Adrenal gland (tissue), 12 donors: ENCODE results near the gene CDH2. TPM values are rescaled to one million over a fixed set of nuclear protein-coding genes. Genes with fewer than 3 reads are reported as not detected.

Source experiments
- DNase-seq, 7 donors: peaks; one replicate each; pipeline ENCODE4 v3.0.0-alpha.2; 2019 to 2020
- H3K27ac ChIP-seq, 5 donors: fragments of 200-600 bp; sonication (generic) in 4 of 5; 1 replicate in 3 of 5; 2 replicates in 2 of 5; pipeline versions ENCODE4 v1.5.1 to v1.8.0; 2016 to 2020; ENCODE audit warnings: mild to moderate bottlenecking in 1 of 5
- H3K27me3 ChIP-seq: fragments of 200-600 bp; 2 replicates; pipeline ENCODE4 v1.8.0; 2021
- H3K36me3 ChIP-seq, 2 donors: fragments of 200-600 bp; replicated peaks in 1 of 2; 1 replicate in 1 of 2; 2 replicates in 1 of 2; pipeline versions ENCODE4 v1.5.1 to v1.8.0; 2018 to 2022
- H3K4me1 ChIP-seq, 2 donors: fragments of 200-600 bp; replicated peaks in 1 of 2; 1 replicate in 1 of 2; 2 replicates in 1 of 2; pipeline versions ENCODE4 v1.5.1 to v1.8.0; 2018 to 2021
- H3K4me3 ChIP-seq, 4 donors: fragments of 200-600 bp; sonication (generic) in 3 of 4; one replicate each; pipeline ENCODE4 v1.5.1; 2016 to 2018
- H3K9me3 ChIP-seq, 3 donors: fragments of 200-600 bp; sonication (generic) in 1 of 3; replicated peaks in 1 of 3; 1 replicate in 2 of 3; 2 replicates in 1 of 3; pipeline versions ENCODE4 v1.5.1 to v1.8.0; 2016 to 2021
- POLR2A ChIP-seq, 2 donors: fragments of 450-650 bp; IDR thresholded peaks; one replicate each; pipeline ENCODE4 v1.6.1; 2017; ENCODE audit warnings: antibody characterized with exemption in 2 of 2, mild to moderate bottlenecking in 2 of 2, moderate library complexity in 1 of 2
- WGBS, 4 donors: extraction: QIAGEN DNeasy Blood & Tissue Kit in 2 of 4; methylation state at CpG; one replicate each; pipeline versions ENCODE4 v1.1.5 to v1.1.7; 2013 to 2017; 5-methylcytosine and 5-hydroxymethylcytosine counted together
- intact Hi-C, 2 donors: fragments of 100-400 bp; cut with DNase I; formaldehyde crosslinking; loops; one replicate each; pipeline versions ENCODE4 v1.14.1 to v1.15.0; 2022 to 2023
- polyA plus RNA-seq, 3 donors: library from polyadenylated mRNA; stranded (reverse); fragments of 200-250 nt in 2 of 3; fragments of 350-450 nt in 1 of 3; fragmentation: Illumina TruSeq in 1 of 3; extraction: RNeasy Lipid Tissue Mini Kit (QIAGEN cat#74804) in 1 of 3; gene quantifications; one replicate each; pipeline ENCODE4 v1.2.3, GENCODE V29; 2013 to 2014
- total RNA-seq, 9 donors: library from RNA; depleted of rRNA in 4 of 9; stranded (reverse); fragments of >200 nt in 4 of 9; fragments of 120-200 nt in 1 of 9; fragmentation: NEBNext Ultra II Directional in 1 of 9; extraction: Animal tissue kit (Norgen Biotek cat#: 25700) in 1 of 9; gene quantifications; one replicate each; pipeline versions ENCODE4 v1.1.0 to v1.2.4, GENCODE V29; 2013 to 2023
- TF ChIP-seq, protein P1 (sequence below), 6 experiments: fragments of 450-650 bp in 4 of 6; fragments of 200-600 bp in 2 of 6; sonication (generic) in 1 of 6; IDR thresholded peaks; 1 replicate in 5 of 6; 2 replicates in 1 of 6; pipeline versions ENCODE4 v1.5.1 to v1.8.0; 2016 to 2021; ENCODE audit warnings: antibody characterized with exemption in 6 of 6, mild to moderate bottlenecking in 2 of 6, moderate library complexity in 1 of 6
- donor health status: healthy with polysubstance abuse.
- donor health status: Bipolar disorder and iron deficiency.
- donor health status: DM: yes; HTN: yes; CAD: no.
- donor health status: DM: no; HTN: no; CAD: no.
- donor health status: DM: no; HTN: no; CAD: no.
- donor health status: DM: yes; HTN: yes; CAD: no.

CDH2 gene
- total and polyA plus RNA-seq, 12 donors = 13.9 to 305 (median 129) TPM

GRCh38 chr18:28080876-28081300 is 96.0 kb downstream of the CDH2 start:
- no peak overlapping the region for H3K27ac ChIP-seq
- intact Hi-C loops = no loop called here
- no peak for DNase-seq
- H3K27me3 ChIP-seq = no peaks in the 10 kb centered on the region
- 82 to 100% (median 86%) methylated on average over 1 of the region's 1 CpG for WGBS, 4 donors
- H3K36me3 ChIP-seq = no peaks in the 10 kb centered on the region
- no peak overlapping the region for H3K4me3 ChIP-seq
- no peaks in the 10 kb centered on the region for H3K9me3 ChIP-seq
- H3K4me1 ChIP-seq = peaks cover 8 to 10% of the 10 kb centered on the region in 2 donors
- no peak for TF ChIP-seq POLR2A (IDR thresholded peaks at IDR 0.05)
- TF ChIP-seq, protein P1, sequence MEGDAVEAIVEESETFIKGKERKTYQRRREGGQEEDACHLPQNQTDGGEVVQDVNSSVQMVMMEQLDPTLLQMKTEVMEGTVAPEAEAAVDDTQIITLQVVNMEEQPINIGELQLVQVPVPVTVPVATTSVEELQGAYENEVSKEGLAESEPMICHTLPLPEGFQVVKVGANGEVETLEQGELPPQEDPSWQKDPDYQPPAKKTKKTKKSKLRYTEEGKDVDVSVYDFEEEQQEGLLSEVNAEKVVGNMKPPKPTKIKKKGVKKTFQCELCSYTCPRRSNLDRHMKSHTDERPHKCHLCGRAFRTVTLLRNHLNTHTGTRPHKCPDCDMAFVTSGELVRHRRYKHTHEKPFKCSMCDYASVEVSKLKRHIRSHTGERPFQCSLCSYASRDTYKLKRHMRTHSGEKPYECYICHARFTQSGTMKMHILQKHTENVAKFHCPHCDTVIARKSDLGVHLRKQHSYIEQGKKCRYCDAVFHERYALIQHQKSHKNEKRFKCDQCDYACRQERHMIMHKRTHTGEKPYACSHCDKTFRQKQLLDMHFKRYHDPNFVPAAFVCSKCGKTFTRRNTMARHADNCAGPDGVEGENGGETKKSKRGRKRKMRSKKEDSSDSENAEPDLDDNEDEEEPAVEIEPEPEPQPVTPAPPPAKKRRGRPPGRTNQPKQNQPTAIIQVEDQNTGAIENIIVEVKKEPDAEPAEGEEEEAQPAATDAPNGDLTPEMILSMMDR (IDR thresholded peaks at IDR 0.05) = no peak

DNA sequence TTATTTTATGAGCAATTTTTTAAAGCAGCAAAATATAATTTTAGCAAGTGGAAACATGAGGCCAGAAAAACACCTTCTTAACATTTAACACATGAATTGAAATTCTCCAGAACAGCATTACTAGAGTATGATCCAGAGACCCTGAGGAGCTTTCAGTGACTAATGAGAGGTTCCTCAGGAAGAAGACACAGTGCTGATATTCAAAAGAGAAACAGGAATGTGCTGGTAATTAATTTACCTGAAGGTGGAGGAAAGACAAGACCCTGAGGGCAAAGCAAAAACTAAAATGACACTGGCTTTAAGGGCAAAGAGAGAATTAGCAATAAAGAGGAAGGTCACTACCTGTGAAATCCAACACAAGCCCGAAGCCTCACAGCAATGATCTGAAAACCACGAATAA is 97.0 kb downstream of the CDH2 start:
- Histone ChIP-seq H3K27me3 (no peaks in the 10 kb centered on the region), H3K4me3 (no peak overlapping the region), H3K9me3 (no peaks in the 10 kb centered on the region), H3K36me3 (no peaks in the 10 kb centered on the region), H3K4me1 (peaks cover 8 to 10% of the 10 kb centered on the region in 2 donors), H3K27ac (no peak overlapping the region)
- DNase-seq = no peak
- WGBS, 4 donors = 65 to 85% (median 78%) methylated on average over 2 of the region's 2 CpGs
- TF ChIP-seq, protein P1 (IDR thresholded peaks at IDR 0.05) = no peak
- TF ChIP-seq POLR2A (IDR thresholded peaks at IDR 0.05) = no peak
- intact Hi-C loops = no loop called here

GRCh38 chr18:28078849-28079248 is 98.1 kb downstream of the CDH2 start:
- Histone ChIP-seq H3K4me3 (no peak overlapping the region), H3K36me3 (no peaks in the 10 kb centered on the region), H3K27me3 (no peaks in the 10 kb centered on the region), H3K9me3 (no peaks in the 10 kb centered on the region), H3K27ac (peak overlapping the region in 1 of 5 donors; percentile 20), H3K4me1 (peaks cover 14 to 15% of the 10 kb centered on the region in 2 donors)
- intact Hi-C loops = no loop called here
- TF ChIP-seq POLR2A (IDR thresholded peaks at IDR 0.05) = no peak
- TF ChIP-seq, protein P1 (IDR thresholded peaks at IDR 0.05) = no peak
- WGBS, 4 donors = 27 to 42% (median 36%) methylated on average over 2 of the region's 2 CpGs
- no peak for DNase-seq

DNA sequence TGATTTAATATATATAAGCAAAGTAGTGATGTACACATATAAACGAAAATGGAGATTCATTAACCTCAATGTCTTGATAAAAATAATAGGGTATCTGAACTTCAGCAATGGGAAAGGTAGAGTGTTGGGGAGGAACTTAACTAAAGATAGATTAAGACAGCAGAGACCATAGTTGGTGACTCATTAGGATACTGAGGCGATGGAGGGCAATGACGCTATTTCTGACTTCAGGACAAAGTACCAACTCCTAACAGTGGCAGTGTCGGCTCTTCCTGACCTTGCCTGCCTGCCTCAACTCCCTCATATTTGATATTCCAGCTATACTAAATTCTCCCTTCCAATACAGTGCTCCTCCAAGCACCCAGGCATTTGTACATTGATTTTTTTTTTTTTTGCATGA is 98.6 kb downstream of the CDH2 start:
- no peaks in the 10 kb centered on the region for H3K36me3 ChIP-seq
- peaks cover 17 to 20% of the 10 kb centered on the region in 2 donors for H3K4me1 ChIP-seq
- no peak for DNase-seq
- 32 to 54% (median 44%) methylated on average over 4 of the region's 4 CpGs for WGBS, 4 donors
- H3K27ac ChIP-seq = peak overlapping the region in 1 of 5 donors; percentile 20
- no peak for TF ChIP-seq POLR2A (IDR thresholded peaks at IDR 0.05)
- TF ChIP-seq, protein P1 (IDR thresholded peaks at IDR 0.05) = no peak
- no peaks in the 10 kb centered on the region for H3K9me3 ChIP-seq
- intact Hi-C loops = no loop called here
- H3K27me3 ChIP-seq = no peaks in the 10 kb centered on the region
- no peak overlapping the region for H3K4me3 ChIP-seq
